Activated CD4-positive, alpha-beta T cell treated with anti-CD3 and anti-CD28 coated beads for 48 hours (primary cell): Measurements from ENCODE around the gene IGSF5.
"Not testable (repeated sequence)": the region's sequence is repeated elsewhere in the genome, so short reads cannot be mapped to it uniquely, and the experiment has no call there.

Experiments used
- DNase-seq: peaks from one replicate; pipeline ENCODE4 v3.0.0-alpha.2; 2020

The IGSF5 gene

DNA sequence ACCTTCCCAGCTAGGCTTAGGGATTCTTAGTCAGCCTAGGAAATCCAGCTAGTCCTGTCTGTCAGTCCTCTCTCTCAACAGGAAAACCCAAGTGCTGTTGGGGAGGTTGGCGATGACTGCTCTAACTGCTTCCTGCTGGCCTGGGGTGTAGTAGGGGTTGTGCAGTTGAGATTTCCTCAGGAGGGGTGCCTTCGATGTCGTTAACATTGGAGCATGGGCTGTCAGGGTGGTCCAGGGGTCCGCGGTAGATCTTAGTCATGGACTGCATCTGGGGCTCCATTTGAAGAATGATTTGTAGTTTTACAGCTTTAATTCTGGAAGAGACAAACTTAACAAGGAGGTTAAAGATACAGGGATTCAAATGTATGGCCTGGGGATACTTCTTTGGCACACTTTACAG lies 5.5 kb upstream of the IGSF5 start:
- DNase-seq, result not testable (repeated sequence)

DNA sequence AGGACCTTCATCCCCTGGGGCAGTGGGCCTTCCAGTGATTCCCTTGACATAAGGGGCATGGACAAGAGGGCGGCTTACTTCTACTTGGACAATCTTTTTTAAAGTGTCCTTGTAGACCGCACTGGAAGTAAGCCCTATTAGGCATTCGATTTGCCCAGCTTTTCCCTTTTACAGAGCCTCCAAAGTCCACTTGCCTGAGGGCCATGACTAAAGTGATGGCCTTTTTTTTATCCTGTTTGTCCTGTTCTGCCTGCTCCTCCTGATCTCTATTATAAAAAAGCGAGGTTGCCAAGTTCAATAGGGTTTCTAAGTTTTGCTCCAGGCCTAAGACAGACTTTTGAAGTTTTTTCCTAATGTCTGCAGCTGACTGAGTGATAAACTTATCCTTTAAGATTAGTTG lies 2.4 kb upstream of the IGSF5 start:
- DNase-seq, result not testable (repeated sequence)

DNA sequence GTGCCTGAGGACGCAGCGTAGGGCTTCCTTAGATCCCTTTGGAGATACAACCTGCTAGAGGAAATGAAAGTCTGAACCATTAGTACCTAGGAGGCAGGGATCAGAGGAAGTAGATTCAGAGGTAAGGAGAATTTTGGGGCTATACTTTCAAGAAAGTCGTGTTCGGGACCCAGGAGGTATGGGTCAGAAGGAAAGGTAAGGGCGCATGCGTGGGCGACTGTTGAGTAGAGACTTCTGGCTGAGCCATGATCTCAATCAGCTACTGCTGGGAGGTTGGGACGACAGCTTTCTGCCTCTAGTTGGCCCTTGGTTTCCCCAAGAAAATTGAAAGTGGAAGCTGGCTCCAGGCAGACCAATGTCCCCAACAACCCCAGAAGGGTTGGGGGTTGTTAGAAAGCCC lies 349 bp downstream of the IGSF5 start:
- not testable (repeated sequence) for DNase-seq

DNA sequence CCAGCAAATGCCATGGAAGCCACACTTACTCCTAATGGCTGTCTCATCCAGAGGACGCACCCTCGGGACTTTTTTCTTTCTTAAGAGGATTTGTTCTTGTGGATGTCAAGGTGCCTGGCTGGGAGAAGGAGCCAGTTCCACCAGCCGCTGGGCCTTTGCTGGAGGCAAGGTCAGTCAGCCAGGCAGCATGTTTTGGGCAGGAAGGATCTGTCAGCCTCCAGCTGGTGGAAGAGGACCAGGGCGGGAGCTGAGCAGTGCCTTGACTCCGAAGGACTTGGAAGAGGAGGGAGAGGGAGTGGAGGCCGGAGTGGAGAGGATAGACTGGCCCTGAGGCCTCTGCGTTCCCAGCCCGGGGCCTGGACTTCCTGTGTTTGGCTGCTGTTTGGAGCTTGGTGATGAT lies 5.7 kb downstream of the IGSF5 start:
- DNase-seq, result no peak

DNA sequence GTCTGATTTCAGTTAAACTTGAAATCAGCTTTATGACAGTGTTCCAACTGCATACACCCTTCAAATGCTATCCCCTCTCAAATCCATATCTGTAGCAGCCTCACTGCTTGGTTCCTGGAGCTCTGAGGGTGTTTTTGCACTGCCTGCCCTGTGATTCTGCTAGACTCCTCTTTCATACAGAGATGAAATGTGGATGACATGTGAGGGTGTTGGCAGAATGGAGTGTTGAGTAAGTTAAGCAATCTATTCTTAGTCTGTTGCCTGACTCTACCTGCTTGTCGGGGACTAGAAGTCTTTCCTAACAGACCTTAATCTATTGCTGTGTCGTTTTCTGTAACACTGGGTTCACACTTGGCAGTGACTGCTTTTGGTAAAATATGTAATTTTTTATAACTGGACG lies 9.8 kb downstream of the IGSF5 start:
- DNase-seq, result no peak

DNA sequence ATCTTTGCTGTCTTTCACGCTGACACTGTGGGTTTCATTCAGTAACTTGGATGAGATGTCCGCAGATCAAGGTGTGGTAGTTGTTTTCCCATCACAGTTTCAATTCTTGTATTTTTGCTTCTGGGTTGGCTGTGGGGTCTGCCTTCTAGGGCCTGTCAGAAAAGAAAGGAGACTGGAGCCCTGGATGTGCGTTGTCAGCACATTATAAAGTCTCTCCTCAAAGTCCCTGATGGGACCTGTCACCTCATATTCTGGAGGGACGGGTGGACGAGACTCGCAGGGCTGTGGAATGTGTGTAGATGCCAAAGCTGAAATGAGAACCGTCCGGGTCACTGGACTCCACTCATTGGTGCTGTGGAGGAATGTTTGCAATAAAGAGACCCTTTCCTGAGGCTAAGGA lies 11.3 kb downstream of the IGSF5 start:
- DNase-seq, result no peak

DNA sequence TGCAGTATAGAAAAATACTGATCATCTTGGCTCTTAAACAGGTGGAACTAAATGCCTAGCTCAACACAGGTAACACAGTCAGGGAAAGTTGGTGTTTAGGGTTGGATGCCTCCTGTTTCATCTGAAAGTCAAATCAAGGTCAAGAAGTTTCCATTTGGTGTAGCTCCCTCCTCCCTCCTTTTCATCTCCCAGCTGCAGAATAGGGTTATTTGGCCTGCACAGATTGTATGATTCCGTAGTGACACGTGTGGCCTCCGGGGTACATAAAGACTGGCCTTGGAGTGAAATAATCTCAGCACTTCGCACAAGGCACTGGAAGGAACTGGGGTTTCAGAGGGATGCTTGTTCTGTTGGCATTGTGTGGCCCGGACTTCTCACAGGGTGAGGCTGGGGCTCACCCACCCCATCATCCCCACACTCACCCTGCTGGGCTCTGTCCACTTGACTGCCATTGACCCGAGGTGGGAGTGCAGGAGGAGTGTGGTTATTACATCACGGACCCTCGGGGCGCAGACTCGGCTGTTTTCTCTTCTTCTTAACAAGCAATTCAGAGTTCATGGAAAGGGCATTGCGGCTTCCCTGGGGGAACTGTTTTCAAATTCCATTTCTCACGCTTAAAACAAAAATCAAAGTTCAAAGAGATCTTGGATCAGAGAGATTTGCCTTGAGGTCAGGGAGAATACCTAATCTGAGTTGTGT lies 18.4 kb downstream of the IGSF5 start:
- DNase-seq, result no peak

DNA sequence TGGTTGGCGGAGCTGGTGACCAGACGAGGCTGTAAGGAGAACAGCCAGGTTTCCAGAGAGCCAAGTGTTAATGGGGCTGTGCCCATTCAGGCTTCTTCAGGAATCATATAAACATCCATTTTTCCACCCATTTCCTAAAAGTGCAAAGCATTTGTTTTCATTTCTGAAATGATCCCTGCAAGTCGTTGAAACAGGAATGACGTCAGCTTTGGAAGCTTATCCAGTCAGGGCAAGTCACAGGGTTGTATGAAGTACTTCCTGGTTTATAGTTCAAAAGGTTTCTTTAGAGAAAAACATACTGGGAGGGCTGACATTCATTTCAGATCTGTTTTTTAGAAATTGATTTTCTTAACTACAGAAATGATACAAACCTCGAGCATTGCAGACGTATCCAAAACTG lies 29.2 kb downstream of the IGSF5 start:
- DNase-seq, result no peak

DNA sequence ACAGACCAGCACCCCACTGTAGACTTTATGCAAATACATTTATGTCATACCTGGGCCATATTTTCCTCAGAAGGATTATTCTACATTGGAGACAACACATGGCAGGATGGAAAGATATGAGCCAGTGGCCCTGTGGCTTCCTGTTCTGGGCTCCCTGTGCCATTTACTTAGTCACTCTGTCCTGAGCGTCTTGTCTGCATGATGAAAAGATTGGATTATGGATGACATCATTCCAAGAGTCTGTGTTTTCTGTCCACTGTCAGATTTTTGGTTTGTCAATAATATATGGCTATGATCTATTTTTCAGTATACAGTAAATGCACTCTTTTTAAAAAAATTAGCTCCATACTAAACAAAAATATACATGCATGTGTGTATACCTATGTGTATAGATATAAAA lies 30.8 kb downstream of the IGSF5 start:
- DNase-seq, result no peak

DNA sequence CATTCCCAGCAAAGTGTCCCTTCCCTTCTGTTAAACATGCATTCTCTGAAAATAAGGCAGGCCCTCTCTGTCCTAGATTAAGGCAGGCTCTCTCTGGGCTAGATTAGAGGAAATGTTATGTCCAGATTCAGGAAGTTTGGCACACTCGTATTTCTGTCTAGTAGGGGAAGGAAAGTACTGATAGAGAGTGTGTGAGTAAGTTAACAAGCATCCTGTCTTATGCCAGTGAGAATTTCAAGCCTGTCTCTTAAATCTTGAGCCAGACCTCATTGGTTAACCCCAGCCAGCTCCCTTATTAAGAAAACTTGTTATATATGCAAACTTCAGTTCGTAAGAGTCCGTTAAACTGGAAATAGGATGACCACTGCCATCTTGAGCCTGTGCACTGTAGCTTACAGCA lies 31.6 kb downstream of the IGSF5 start:
- DNase-seq, result no peak

DNA sequence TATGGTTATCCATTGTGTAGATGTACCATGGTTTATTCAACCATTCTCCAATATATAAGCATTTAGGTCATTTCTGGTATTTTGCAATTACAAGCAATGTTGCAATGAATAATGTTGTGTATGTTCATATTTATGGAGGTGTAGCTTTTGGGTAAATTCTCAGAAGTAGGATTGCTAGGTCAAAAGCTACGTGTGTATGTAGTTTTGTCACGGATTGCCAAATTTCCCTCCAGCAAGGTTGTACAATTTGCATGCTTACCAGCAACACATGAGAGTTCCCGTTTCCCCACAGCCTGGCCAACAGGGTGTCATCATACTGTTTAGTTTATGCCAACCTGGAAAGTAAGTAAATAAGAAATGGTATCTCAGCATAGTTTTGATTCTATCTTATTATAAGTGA lies 36.3 kb downstream of the IGSF5 start:
- no peak for DNase-seq

DNA sequence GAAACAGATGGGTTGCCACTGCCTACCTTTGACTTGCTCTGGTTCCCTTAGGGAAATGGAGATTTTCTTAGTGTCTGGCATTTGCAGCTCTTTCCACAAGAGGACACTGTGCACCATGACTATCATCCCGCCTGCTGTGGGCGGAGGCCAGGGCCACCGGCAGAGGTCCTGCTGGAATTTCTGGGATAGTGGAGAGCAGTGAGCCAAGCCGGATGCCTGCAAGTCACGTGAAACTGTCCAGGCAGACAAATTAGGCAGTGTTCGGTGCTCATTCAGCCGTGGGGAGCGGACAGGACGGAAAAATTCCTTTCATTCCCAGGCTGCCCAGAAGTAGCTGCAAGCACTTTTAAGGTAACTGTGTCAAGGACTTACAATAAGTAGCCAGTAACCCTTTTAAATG lies 43.4 kb downstream of the IGSF5 start:
- no peak for DNase-seq

DNA sequence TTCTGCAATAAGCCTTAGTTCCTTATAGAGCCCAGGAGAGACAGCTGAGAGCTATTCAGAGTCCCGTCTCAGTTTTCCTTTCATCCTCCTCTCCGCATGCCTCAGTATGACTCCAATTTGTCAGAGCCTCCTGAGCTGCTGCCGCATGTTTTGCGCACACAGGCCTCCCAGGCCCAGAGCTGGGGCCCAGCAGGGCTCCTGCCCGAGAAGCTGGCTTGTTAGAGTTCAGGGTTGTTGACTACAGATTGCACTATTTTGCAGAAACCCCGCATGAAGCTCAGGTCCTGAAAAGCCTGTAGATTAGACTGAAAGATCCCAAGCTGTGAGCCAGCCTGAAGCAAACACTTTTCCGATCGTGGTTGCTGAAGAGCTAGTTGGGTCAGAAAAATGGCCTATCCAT lies 51.5 kb downstream of the IGSF5 start:
- DNase-seq, result no peak

DNA sequence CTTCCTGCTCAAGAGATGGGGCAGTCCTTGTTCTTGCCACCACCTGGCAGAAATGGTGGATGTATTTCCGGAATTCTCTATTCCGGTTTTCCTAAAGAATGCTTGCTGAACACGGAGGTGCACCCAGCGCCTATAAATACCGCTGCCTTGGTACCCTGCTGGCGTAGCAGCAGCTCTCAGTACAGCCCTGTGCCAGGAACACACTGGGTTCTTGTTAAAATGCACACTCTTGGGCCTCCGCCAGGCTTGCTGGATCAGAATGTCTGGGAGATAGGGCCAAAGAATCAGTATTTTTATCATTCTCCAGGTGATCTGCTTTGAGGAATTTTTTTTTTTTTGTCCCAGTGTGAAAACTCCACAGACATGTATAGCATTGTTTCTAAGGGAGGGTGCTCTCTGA lies 54.2 kb downstream of the IGSF5 start:
- DNase-seq, result no peak

DNA sequence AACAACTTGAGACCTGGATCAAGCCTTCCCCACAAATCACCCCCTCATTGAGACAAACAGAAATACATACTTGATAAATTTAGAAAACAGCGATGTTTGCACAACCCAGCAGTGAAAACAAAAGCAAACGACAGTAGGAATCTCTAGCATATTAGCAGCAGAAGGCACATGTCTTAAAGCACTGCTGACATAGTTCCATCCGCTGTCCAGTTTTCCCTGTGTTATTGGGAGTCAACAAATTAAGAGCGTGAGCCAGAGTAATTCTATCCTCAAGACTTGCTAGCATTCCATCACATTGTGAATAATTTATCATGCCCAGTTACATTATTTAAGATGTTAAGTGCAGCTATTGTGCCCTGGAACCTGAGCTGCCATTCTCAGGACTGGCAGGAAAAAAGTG lies 55.3 kb downstream of the IGSF5 start:
- DNase-seq, result no peak

DNA sequence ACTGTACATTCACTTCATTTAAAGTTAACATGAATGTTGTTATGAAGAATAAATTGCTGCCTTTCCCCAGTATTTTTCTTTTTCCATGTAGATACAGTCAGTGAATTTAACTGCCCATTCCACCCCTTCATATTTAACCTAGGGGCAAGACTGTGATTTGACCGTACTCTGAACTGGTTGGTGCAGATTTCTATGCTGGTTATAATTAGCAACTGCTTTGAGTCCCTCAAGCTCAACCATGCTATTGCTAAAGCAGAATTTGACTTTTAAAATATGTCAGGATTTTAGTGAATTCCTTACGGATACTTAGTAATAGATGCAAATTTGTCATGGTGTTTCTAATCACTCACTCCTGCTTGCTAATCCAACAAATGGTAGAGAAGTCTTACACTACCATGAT lies 57.2 kb downstream of the IGSF5 start:
- no peak for DNase-seq

DNA sequence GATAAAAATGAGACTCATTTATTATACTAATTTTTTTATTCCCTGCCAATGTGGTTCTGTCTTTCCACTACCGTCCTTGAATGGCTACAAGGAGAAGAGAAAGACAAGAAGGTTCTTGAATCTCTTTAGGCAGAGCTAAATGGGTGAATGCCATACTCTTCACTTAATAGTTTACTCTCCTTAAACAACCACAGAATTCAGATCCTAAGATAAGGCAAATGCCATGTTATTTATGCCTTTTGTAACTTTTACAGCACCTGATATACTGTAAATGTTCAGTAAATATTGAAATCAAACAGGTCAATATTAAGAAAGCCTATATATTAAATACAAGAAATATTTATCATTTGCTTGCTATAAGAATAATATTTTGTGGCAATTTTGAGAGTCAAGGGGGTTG lies 58.4 kb downstream of the IGSF5 start:
- DNase-seq, result no peak

DNA sequence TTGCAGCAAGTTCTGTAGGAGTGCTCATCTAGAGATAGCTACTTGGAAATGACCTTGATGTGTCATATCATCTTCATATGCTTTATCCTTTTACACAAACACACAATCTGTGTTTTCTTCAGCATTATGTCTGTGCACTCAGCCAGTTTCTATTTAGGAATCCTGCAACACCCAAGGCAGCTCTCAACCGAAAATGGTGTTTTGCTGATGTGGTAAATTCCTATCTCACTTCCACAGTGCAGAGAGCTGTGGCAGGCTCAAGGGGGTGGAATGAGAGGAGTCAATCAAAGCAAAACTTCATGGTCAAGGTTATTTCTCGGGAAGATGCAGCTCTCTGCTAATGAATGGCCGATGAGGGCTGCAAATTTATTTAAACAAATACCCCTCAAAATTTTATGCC lies 59.3 kb downstream of the IGSF5 start:
- no peak for DNase-seq

DNA sequence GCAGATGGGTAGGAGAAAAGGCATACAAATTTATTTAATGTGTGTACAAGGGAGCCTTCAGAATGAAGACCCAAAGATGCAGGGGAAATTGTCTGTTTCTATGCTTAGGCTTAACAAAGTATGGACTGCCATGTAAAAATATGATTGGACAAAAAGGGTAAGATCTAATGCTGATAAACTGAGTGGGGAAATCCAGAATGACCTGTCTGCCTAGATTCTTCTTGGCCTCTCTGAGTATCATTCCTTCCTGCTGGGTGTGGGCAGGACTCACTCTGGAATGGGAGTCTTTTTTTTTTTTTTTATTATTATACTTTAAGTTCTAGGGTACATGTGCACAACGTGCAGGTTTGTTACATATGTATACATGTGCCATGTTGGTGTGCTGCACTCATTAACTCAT lies 61.0 kb downstream of the IGSF5 start:
- DNase-seq, result no peak

DNA sequence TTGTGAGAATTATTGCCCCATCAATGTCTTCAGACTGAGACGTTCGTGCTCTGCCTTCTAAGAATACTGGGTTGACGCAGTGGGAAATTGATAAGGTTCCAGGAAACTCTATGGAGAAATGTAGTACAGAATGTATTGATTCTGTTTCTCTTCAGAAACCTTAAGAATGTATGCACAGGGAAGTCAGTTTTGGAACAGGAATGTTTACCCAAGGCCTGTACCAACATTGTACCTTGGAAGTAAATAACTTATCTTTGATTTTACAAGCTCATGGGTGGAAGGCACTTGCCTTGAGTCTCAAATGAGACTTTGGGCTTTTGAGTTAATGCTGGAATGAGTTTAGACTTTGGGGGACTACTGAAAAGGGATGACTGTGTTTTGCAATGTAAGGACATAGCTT lies 62.8 kb downstream of the IGSF5 start:
- DNase-seq, result no peak

DNA sequence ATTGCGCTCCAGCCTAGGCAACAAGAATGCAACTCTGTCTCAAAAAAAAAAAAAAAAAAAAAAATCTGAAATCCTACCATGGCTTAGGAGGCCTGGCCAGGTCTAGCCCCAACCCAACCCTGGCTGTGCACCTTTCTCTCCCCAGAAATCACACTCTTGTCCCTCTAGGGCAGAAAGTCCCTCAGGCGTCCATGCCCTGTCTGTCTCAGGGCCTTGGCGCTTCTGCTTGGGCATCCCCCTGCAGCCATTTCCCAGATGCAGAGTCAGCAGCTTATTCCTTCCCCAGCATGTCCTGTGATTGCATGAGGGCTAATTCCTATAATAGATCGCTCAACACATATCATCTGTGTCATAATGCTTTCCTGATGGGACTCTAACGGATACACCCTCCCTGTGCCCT lies 65.0 kb downstream of the IGSF5 start:
- DNase-seq, result no peak

DNA sequence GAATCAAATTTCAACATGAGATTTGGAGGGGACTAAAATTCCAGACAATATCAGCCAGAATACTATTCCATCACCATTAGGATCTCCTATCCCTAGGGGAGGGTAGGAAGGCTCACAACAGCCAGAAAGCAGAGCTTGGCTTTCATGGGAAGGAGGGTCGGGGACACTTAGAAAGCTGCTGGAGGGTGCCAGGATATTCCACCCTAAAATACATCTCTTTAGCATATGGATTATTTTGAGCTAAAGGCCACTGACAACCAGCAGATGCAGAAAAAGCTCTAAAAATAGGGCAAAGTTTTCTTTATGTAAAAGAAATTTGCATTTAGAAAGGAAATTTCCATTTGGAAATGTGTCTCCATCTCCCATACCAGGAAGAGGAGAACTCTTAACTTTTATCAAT lies 68.0 kb downstream of the IGSF5 start:
- no peak for DNase-seq

DNA sequence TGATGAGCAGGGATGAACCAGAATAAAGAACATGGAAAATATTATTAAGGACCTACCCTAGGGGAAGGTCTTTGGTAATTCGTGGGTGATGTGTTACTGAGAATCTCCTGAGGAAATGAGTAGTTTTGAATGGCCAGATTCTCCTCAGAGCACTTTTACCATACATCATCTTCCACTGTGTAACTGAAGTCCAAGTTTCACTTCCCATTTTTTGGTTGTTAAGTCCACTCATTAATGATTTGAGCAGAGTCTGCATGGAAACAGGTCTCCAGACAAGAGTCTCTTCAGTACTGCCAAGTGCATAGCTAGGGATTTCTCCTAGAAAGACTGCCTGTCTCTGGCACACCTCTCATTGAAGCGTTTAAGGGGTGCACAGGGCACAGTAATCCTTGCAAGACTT lies 73.6 kb downstream of the IGSF5 start:
- DNase-seq, result no peak

DNA sequence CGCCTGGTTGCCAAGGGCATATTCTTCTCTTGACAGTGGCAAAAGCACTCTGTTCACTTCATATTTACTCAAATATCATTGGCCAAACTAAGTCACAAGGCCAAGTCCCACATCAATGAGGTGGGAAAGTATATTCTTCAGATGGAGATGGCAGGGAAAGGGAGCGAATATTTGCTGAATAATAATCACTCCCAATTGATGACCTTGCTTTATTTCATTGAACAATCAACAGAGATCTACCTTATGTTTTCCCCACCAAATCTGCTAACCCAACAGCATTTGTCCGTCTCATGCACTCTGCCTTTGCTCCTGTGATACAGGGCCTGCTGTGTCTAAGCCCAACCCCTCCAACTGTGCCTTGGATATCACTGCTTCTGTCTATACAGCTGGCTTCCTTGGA lies 77.1 kb downstream of the IGSF5 start:
- no peak for DNase-seq

DNA sequence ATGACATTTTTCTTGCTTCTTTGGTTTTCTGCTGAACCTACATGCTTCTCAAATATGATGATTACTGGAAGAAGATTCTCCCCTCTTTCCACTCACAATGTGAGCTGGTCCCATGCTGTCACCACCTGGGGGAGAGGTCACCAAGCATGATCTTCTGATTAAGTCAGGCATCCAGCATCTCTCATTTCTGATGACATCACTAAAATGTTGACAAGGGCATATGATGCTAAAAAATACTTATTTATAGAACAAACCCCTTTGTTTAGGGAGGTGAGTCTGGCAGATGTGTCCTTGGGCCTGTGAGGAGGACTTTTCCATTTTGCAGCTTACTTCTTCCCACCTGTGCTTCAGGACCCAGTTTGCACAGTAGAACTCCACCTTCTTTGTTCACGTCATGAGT lies 80.3 kb downstream of the IGSF5 start:
- DNase-seq, result no peak

DNA sequence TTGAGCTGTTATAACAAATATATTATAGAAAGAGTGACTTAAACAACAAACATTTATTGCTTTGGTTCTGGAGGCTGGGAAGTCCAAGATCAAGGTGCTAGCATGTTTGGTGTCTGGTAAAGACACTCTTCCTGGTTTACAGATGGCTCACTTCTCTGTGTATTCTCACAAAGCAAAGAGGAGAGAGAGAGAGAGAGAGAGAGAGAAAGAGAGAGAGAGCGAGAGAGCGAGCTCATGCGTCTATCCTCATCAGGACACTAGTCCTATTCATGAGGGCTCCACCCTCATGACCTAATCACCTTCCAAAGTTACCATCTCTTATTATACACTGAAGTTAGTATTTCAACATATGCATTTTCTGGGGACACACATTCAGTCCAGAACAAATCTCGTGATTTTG lies 89.6 kb downstream of the IGSF5 start:
- no peak for DNase-seq
